ENCODE data around the gene NOS1AP.

DNA sequence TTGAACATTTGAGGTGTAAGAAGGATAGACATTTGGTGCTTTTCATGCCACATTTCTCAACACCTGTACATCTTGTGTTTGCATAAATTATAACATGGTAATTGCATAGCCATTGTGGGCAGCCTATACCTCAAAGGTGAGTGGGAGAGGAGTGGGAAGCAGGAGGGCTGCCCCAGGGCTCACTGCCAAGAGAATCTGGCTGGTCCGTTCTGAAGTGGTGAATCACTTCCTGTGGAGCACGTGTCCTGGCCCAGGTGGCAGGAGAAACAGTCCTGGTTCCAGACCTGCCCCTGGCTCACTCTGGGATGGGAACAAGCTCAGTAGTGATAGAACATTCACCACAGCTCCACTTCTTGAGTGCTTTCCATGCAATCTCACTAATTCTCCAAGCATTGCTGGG lies 34.2 kb upstream of the NOS1AP start:
- TF ChIP-seq, protein P1, sequence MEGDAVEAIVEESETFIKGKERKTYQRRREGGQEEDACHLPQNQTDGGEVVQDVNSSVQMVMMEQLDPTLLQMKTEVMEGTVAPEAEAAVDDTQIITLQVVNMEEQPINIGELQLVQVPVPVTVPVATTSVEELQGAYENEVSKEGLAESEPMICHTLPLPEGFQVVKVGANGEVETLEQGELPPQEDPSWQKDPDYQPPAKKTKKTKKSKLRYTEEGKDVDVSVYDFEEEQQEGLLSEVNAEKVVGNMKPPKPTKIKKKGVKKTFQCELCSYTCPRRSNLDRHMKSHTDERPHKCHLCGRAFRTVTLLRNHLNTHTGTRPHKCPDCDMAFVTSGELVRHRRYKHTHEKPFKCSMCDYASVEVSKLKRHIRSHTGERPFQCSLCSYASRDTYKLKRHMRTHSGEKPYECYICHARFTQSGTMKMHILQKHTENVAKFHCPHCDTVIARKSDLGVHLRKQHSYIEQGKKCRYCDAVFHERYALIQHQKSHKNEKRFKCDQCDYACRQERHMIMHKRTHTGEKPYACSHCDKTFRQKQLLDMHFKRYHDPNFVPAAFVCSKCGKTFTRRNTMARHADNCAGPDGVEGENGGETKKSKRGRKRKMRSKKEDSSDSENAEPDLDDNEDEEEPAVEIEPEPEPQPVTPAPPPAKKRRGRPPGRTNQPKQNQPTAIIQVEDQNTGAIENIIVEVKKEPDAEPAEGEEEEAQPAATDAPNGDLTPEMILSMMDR (IDR thresholded peaks at IDR 0.05; ENCODE audit: low read depth, low read length), result no peak
- TF ChIP-seq POLR2A (IDR thresholded peaks at IDR 0.05; ENCODE audit: extremely low read depth, insufficient read length) (no peak), MAX (IDR thresholded peaks at IDR 0.05; ENCODE audit: low read depth, low read length) (peak; percentile 60)
